GM19328 (cell line): ENCODE data around the gene NADSYN1.

ENCODE experiments used
- ATAC-seq: cut with Tn5 transposase; IDR thresholded peaks from one replicate; pipeline ENCODE4 v1.9.1; 2021; ENCODE audit warnings: mild to moderate bottlenecking, moderate library complexity; ENCODE audit not compliant: unreplicated experiment

NADSYN1 gene

GRCh38 chr11:71472357-71472885 lies 19.4 kb downstream of the NADSYN1 start:
- no peak for ATAC-seq

GRCh38 chr11:71472941-71473792 lies 20.2 kb downstream of the NADSYN1 start:
- ATAC-seq, result no peak

GRCh38 chr11:71473793-71474080 lies 20.7 kb downstream of the NADSYN1 start:
- ATAC-seq, result no peak

- ATAC-seq, result no peak
Measured at GRCh38 chr11:71474141-71474770, 21.3 kb downstream of the NADSYN1 start.

- ATAC-seq, result no peak
Measured at GRCh38 chr11:71474771-71475483, 21.9 kb downstream of the NADSYN1 start.

- no peak for ATAC-seq
Measured at GRCh38 chr11:71476031-71476430, 23.0 kb downstream of the NADSYN1 start.

GRCh38 chr11:71476926-71477640 lies 24.1 kb downstream of the NADSYN1 start:
- no peak for ATAC-seq

GRCh38 chr11:71477641-71478527 lies 24.9 kb downstream of the NADSYN1 start:
- no peak for ATAC-seq

- ATAC-seq, result no peak
Measured at GRCh38 chr11:71478528-71478840, 25.5 kb downstream of the NADSYN1 start.

- no peak for ATAC-seq
Measured at GRCh38 chr11:71481101-71481960, 28.3 kb downstream of the NADSYN1 start.

- ATAC-seq, result no peak
Measured at GRCh38 chr11:71482216-71482615, 29.2 kb downstream of the NADSYN1 start.

- no peak for ATAC-seq
Measured at GRCh38 chr11:71482746-71483364, 29.9 kb downstream of the NADSYN1 start.

- ATAC-seq, result no peak
Measured at GRCh38 chr11:71483692-71484091, 30.7 kb downstream of the NADSYN1 start.

- ATAC-seq, result no peak
Measured at GRCh38 chr11:71484248-71485062, 31.5 kb downstream of the NADSYN1 start.

- ATAC-seq, result no peak
Measured at GRCh38 chr11:71485063-71485399, 32.0 kb downstream of the NADSYN1 start.

- ATAC-seq, result no peak
Measured at GRCh38 chr11:71485466-71485865, 32.5 kb downstream of the NADSYN1 start.

GRCh38 chr11:71486320-71486719 lies 33.3 kb downstream of the NADSYN1 start:
- no peak for ATAC-seq

- no peak for ATAC-seq
Measured at GRCh38 chr11:71488681-71489270, 35.8 kb downstream of the NADSYN1 start.
